GOT3 (cell line): ENCODE data around the gene ACAA1.
A peak's percentile ranks its signal among the peaks of the same experiment; 100 is the strongest.
"Not testable (repeated sequence)": the region's sequence is repeated elsewhere in the genome, so short reads cannot be mapped to it uniquely, and the experiment has no call there.

Source experiments
- DNase-seq: peaks from one replicate; lab custom pipeline; 2025; ENCODE audit warnings: mixed read lengths; lab: John Stamatoyannopoulos, UW

The ACAA1 gene, protein sequence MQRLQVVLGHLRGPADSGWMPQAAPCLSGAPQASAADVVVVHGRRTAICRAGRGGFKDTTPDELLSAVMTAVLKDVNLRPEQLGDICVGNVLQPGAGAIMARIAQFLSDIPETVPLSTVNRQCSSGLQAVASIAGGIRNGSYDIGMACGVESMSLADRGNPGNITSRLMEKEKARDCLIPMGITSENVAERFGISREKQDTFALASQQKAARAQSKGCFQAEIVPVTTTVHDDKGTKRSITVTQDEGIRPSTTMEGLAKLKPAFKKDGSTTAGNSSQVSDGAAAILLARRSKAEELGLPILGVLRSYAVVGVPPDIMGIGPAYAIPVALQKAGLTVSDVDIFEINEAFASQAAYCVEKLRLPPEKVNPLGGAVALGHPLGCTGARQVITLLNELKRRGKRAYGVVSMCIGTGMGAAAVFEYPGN

DNA sequence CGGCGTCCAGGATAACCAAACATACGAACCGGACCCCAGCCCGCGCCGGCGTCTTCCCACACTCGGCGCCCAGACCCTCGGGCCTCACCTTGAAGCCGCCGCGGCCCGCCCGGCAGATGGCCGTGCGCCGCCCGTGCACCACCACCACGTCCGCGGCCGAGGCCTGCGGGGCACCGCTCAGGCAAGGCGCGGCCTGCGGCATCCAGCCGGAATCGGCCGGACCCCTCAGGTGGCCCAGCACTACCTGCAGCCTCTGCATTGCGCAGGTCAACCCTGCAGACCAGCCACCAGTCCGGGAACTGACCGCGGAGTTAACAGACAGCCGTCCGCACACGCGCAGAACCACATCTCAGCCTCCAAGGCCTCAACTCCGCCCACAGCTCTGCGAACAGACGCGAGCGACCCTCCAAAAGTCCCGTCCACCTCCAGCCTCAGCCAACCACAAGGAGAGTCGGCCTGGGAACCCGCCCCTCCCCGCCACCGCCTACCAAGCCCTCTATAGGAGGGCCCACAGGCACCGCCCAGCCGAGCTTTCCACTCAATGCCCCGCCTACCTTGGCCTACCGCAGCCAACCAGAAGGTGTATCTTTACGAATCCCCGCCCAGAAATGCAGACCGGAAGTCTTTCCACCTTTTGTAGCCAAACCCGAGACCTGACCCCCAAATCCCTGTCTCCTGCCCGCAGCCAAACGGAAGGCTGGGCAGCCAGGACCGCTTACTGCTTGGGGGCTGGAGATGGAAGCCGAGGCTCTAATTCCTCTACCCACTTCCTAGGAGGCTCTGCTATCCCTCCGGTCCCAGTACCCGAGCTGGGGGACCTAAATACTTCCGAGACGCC, at the start of gene ACAA1:
TSS of gene ACAA1 (minus strand) at position 351 of the 838 bp plus-strand sequence. CDS start at position 259, 92 bp downstream.
- DNase-seq = peak; percentile 91

DNA sequence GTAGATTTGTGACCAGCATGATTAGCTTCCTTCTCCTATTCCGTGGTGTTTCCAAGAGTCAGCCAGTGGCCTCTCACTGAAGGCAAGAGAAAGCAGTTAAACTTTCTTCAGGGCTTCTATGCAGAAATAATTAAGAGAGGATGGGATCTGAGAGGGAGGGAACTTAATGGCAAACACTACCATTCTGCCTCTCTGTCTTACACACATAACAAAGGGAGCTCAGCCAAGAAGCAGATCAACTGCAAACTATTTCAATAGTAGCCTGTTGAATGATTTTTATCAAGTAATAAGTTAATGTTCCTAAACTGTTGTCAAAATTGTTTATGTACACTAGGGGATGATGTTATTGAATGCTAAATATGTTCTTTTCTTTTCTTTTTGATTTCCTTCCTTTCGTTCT, 40.3 kb upstream of the ACAA1 start:
- DNase-seq = no peak

DNA sequence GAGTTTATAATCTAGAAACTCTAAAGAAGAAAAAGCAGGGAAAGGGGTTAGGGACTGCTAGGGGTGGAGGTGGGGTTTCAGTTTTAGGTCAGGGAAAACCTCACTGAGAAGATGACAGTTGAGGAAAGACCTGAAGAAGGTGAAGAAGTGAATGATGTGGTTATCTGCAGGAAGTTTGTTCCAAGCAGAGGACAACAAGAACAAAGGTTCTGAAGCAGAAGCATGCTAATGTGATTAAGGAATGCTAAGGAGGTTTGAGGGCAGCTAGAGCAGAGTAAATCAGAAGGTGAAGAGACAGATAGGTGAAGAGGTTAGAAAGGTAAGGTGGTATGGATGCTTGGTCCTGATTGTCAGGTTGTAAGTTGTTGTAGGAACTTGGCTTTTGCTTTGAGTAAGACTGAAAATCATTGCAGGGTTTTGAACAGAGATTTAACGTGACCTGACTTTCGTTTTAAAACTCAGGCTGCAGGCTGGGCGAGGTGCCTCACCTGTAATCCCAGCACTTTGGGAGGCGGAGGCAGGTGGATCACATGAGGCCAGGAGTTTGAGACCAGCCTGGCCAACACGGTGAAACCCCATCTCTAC, 37.0 kb upstream of the ACAA1 start:
- DNase-seq = no peak

GRCh38 chr3:38171622-38172021, 34.7 kb upstream of the ACAA1 start:
- DNase-seq = no peak

DNA sequence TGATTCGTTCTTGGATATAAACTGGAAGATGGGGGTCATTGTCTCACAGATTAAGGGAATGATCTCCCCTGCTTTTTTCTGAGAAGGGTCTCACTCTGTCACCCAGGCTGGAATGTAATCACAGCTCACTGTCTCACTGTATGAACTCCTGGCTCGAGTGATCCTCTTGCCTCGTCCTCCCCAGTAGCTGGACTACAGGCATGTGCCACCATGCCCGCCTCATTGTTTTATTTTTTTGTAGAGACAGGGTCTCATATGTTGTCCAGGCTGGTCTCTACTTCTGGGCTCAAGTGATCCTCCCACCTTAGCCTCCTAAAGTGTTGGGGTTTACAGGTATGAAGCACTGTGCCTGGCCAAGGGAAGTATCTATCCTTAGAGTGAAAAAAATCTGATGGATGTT, 33.8 kb upstream of the ACAA1 start:
- no peak for DNase-seq

DNA sequence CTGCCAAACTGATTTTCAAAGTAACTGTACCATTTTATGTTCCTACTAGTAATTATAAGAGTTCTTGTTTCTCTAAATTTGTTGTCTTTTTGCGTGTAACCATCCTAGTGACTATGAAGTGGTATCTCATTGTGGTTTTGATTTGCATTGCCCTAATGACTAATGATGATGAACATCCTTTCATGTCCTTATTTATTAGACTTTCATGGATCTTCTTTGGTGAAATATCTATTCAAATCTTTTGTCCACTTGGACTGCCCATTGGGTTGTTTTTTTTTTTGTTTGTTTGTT, 32.0 kb upstream of the ACAA1 start:
- DNase-seq = no peak

DNA sequence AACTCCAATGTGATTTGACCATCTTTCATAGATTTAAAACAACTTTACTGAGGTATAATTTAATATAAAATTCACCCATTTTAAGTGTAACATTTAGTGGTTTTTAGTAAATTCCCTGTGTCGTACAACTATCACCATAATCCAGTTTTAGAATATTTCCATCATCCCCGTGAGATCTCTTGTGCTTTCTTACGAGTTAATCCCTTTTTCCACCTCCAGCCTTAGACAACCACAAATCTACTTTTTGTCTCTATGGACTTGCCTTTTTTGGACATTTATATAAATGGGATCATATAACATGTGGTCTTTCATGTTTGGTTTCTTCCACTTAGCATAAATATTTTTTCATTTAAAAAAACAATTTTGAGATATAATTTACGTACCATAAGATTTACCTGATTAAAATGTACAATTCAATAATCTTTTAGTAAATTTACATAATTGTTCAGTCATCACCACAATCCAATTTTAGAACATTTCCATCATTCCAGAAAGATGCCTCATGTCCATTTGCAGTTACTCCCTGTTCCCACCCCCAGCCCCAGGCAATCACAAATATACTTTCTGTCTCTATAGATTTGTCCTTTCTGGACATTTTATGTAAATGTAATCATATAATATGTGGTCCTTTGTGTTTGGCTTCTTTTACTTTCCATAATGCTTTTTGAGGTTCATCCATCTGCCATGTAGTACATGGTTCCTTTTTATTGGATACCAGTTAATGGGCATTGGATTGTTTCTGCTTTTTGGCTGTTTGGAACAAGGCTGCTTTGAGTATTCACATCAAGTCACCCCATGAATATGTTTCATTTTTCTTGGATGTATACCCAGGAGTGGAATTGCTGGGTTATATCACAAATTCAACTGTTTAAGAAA, 31.5 kb upstream of the ACAA1 start:
- DNase-seq = no peak

DNA sequence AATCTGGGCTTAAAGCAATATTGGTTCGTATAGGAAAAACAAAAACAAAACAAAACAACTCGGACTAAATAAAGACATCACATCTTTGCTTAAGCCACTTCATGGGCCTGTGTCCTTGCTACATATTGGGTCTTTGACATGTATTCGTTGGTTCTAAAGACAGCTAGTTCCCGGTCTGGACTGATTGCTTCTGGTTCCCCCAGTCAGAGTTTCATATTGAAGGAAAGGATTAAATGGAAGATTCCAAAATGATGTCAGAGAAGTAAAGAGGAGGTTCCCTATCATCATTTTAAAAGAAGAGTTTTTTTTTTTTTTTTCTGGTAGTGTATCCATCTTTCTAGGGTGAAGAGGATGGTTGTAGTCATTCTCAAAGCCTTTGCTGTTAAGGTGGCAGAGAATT, 30.7 kb upstream of the ACAA1 start:
- DNase-seq = no peak

- no peak for DNase-seq
Measured at GRCh38 chr3:38165722-38166387, 28.9 kb upstream of the ACAA1 start.

DNA sequence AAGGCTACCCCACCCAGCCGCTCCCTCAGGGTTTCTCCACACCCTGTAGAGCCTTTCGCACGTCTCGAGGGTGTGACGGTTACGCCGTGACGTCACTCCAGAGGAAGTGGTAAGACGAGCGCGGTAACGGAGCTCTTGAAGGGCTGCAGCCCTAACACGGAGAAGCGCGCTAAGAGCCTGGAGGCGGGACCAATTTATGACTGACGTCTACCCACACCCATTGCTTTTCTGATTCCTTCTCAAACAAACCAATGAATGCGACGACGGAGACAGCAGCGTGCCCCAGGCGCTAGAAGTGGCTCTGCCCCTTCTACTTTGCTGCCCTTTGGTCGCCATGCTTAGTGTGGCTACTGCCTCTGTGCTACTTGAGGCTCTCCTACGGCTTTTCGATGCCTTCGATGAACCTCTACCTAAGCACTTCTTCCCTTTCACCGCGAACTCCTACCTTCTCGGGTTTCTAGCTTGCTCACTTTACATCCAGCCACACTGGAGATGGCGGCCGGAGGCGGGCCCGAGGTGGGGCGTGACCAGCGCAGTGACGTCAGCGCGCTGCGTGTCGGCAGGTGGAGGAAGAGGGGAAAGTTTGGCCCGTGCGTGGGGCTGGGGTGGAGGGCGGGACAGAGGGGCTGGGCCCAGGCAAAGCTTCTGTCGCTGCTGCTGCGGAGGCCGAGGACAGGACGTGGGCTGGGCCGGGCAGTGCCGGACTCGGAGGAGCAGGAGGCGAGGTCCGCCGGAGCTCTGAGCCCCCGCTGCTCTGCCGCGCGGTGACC, 28.2 kb upstream of the ACAA1 start, which contains the start of gene OXSR1:
TSS of gene OXSR1 (plus strand) at position 586 of the 770 bp plus-strand sequence. CDS start 340 bp downstream, outside the sequence.
- peak; percentile 90 for DNase-seq

DNA sequence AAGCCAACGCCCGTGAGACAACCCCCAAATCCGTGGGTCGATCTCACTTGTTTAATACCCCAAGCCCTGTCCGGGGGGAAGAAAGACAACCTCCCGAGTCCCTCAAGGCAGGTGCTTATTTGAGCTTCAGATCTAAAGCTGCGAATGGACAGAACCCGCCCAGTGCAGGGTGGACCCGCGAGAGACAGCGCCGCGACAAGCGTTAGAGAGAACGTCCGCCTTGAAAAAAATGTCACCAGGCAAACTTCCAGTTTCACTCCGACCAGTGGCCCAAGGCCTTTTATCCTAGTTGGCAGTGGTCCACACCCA, 27.7 kb upstream of the ACAA1 start:
- DNase-seq = no peak

- no peak for DNase-seq
Measured at GRCh38 chr3:38163841-38164642, 27.1 kb upstream of the ACAA1 start.

GRCh38 chr3:38163117-38163840, 26.4 kb upstream of the ACAA1 start:
- DNase-seq = no peak

GRCh38 chr3:38160704-38161103, 23.8 kb upstream of the ACAA1 start:
- not testable (repeated sequence) for DNase-seq

- DNase-seq = no peak
Measured at GRCh38 chr3:38158472-38158871, 21.5 kb upstream of the ACAA1 start.

GRCh38 chr3:38157595-38157994, 20.7 kb upstream of the ACAA1 start:
- DNase-seq = no peak

DNA sequence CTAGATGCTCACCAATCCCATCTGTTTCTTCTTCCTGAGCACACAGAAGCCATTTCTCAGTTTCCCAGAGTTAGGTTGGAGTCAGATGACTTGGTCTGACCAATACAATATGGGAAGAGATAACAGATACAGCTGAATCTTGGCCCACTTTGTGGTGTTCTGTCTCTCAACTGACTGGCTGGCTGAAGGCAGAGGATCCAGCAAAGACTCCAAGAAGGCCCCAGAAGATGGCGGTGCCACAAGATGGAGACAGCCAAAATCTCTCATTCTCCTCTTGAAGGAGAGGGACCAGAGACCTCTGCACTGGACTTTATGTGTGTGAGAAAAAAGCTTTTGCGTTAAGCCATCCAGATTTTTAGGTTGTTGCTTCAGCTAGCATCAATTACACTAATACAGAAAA, 20.2 kb upstream of the ACAA1 start:
- DNase-seq = no peak

GRCh38 chr3:38155825-38156224, 18.9 kb upstream of the ACAA1 start:
- no peak for DNase-seq

- no peak for DNase-seq
Measured at GRCh38 chr3:38154625-38155255, 17.8 kb upstream of the ACAA1 start.
